GM19328 (cell line): ENCODE results near the gene TBC1D22A.

Experiments used
- ATAC-seq: cut with Tn5 transposase; IDR thresholded peaks from one replicate; pipeline ENCODE4 v1.9.1; 2021; ENCODE audit warnings: mild to moderate bottlenecking, moderate library complexity; ENCODE audit not compliant: unreplicated experiment

TBC1D22A gene

DNA sequence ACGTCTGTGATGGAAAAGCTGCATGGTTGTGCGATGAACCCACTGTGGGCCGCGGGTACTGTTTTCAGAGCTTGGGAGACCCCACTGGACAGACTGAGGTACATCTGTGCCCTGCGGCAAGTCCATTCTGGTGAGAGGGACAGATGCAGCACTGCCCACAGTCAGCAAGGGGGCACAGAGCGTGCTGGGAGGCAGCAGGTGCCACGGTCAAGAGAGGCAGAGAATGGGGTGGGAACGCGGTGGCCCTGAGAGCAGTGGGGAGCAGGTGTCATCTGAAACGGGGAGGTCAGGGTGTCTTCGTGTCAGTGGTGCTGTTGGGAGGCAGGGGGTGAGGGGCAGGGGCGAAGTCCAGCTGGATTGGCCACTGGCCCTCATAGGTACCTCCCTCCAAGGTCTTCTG, 32.0 kb downstream of the TBC1D22A start:
- ATAC-seq, result no peak

DNA sequence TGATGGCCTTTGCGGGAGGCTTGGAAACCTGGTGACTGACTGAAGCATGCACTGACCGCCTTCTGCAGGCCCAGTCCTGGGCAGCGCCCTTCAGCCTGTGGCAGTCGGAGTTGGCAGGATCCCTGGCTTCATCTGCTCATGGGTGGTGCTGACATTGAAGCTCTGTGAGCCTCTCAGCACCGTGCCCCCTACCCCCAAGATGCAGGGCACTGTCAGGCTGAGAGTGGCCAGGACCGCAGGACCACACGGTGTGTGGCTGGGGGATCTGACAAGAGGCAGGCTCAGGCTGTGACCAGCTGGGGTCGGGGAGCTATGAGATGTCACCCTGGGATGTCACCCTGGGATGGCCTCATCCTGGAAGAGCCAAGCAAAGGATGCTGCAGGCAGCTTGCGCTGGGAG, 32.7 kb downstream of the TBC1D22A start:
- no peak for ATAC-seq

DNA sequence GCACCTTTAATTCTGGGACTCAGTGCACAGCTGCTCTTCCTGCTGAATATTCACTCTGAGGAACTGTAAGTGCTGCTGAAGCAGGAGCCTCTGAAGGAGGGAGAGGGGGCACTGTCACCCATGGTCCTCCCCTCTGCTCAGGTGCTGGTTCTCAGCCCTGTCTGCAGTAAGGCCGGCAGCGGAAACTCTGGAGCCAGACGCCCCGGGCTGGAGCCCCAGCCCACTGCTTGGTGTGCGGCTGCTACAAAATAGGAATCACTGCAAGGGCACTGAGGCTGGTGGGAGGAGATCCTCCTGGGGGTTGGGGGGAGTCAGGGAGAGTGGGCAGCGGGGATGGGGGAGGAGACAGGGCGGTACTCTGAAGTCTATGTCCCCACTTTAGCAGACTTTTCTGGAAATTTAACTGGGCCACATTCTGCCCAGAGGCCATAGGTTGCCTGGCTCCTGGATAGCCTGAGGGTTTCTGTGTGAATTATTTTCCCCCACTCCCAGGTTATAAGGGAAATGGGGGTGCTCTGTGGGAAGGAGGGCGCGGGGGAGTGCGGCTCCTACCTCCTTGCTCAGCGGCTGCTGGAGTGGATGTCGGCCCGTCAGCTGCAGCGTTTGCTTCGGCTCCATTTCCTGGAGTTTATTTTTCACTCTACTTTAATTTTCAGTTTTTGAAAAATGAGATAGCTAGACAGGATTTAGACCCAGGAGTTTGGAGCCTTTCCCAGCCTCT, 33.6 kb downstream of the TBC1D22A start:
- no peak for ATAC-seq

DNA sequence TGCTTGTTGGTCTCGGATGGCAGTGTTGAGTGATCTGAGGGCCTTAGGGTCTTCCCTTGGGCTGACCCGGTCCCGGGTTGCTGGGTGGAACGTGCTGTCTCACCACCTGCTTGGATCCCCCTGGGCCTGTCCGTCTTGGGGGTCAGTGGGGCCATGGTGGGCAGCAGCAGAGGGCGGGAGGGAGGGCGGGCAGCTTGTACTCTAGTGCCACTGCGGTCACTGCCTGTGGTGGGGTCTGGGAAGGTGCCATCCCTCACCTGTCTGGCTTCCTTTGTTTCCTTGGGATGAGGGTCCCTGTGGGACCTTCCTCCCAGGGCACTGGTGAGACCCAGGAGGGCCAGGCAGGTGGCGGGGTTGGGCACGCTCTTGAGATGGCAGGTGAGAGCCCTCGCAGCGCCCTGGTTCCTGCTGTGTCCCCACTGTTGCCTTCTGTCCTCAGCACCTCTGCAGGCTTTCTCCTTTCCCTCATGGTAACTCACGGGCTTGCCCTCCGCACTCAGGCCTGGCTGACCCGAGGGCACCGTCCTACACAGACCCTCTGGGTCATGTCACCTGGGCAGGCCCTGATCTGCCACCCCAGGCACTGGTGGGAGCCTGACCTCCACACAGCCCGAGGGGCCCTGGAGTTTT, 34.2 kb downstream of the TBC1D22A start:
- no peak for ATAC-seq

DNA sequence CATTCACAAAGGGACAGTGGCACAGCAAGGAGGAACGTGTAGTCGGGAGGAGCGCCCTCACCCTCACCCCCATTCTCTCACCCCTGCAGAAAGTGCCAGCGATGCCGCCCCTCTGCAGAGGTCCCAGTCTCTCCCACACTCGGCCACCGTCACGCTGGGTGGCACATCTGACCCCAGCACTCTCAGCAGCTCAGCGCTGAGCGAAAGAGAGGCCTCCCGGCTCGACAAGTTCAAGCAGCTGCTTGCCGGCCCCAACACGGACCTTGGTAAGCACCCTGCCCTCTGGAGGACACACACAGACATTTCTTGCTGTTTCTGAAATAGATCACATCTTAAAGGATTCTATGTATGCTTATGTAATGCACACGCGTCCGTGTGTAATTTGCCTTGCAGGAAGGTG, 34.9 kb downstream of the TBC1D22A start:
- no peak for ATAC-seq

DNA sequence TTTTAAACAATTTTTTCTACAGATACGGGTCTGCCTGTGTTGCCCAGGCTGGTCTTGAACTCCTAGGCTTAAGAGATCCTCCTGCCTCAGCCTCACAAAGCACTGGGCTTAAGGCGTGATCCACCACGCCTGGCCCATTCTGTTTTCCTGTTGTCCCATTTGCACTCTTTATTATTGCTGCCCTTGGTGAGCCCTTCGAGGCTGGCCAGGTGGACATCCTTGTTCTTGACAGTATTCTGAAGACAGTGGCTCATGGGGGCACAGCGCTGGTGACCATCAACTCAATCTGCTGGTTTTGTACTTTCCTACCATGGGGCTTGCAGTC, 35.6 kb downstream of the TBC1D22A start:
- no peak for ATAC-seq

DNA sequence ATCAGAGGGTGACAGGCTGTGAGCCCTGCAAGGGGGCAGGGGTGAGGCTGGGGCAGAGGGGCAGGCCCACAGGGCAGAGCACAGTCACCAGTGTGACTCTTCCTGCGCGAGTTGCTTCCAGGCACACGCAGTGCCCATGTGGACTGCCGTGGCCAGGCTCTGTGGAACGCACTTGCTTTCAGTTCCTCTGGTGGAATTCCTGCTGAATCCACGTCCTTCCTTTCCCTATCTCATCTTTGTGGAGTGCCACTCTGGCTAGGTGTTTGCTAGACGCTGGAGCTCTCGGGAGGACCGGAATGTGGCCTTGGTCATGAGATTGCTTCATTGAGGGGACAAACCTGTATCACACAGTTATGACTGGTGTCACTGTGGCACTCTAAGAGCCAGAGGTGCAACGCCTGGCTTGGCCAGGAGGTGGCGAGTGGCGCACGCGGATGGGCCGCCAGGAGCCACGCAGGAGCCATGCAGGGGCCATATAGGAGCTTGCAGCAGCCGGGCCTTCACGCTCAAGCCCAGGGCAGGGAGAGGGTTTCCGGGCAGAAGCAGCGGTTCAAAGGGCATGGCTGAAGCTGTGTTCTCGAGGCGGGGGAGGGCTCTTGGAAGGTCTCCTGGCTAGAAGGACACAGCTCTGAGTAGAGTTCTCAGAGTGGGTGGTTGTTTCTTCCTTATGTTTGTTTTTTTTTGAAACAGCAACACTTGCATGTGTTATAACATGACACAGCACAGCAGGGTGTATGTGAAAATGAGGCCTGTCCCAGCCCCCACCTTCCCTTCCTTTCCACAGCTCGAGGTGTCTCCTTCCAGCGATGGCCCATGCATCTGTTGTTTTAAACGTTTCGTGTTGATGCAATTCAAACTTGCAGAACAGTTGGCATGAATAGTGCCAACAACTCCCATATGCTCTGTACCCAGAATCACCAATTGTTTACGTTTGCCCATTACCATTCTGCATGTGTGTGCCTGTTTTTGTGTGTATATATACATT, 36.2 kb downstream of the TBC1D22A start:
- ATAC-seq, result no peak

DNA sequence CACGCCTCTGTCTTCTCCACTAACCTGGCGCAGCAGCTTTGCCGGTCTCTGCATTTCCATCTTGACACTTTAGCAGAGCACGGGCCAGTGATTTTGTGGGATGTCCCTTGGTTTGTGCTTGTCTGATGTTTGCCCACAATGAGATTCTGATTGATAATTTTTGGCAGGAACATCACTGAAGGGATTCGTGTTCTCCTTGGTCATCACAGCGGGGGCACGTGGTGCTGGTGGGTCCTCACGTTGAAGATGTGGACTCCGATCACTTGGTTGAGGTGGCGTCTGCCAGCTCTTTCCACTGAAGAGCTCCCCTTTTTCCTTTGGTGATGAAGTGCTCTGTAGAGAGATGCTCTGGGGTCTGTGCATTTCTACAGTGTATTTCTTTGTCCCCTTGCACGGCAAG, 37.2 kb downstream of the TBC1D22A start:
- ATAC-seq, result no peak

DNA sequence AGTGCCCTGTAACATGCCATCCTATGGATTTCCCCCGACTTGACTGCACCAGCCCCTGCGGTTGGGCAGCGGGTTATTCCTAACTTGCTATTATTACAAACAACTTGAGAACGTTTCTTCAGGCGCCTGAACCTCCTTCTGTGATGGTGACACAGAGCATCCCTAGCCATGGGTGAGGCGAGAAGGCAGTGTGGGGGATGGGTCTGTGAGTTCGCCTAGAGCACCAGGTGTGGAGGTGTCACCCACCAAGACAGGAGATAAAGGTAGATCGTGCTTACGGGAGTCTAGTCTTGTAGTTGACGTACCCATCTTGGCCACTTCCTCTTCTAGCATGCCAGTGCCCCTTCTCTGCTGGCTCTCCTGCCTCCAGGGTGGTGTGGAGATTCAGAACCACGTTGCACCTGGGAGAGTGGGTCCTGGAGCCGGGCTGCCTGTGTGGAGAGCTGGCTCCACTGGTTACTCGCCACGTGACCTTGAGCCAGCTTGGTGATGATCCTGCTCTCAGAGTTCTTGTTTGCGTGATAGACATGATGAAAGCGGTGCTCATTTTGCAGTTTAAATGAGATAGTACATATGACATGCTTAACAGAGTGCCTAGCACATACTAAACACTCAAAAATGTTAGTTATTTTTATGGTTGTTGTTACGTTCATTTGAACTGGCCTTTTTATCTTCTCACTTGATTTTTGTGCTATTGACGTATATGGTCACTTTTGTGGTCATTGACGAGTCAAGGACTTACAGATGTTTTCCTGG, 37.8 kb downstream of the TBC1D22A start:
- no peak for ATAC-seq

DNA sequence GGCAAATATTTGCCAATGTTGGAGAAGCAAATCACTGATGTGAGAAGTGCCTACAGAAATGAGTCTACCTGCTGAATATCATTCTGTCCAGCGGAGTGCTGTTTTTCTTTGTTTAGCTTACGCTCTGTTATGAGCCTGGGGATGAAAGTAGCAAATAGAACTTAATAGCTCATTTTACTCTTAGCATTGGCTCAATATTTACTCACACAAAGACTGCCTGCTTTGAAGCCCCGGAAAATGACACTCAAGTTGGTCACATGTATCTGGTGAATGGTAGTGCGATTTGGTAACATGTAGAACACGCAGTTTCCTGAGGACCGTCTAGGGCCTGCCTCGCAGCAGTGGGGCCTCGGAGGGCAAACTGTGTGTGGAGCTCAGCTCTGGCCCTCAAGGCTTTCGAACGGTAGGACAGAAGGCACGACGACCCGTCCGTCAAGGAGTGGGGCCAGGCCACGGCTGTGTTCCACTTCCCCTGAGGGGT, 38.9 kb downstream of the TBC1D22A start:
- ATAC-seq, result no peak

DNA sequence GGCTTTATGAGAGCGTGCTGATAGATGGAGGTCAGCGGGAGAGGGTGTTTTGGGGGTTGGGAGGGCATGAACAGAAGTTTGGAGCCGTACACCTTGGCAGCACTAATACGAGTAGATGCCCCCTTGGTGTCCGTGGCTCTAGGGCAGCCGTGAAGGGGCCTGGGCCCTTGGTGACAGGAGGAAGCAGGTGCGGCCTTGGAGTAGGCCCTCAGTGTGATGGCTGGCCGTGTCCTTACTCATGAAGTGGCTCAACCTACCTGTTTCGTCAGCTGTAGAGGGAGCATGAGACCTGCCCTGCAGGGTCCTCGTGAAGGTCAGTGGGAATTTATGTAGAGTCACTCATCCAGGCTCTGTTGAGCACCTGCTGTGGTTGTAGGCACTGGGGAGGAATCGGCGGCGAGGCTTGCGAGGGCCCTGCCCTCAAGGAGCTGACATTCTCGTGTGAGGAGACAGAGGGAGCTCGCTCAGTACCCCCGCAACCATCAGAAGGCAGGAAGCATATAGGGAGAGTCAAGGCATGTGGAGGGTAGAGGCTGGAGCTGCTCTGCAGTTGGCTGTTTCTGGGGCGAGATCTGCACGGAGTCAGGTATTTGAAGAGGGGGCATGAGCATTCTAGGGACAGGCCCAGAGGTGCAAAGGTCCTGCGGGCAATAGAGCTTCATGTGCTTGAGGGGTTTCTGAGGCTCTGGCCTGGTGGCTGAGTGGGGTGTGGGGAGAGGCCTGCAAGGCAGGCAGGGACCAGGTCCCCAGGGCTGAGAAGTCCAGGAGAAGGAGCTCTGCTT, 39.6 kb downstream of the TBC1D22A start:
- no peak for ATAC-seq

DNA sequence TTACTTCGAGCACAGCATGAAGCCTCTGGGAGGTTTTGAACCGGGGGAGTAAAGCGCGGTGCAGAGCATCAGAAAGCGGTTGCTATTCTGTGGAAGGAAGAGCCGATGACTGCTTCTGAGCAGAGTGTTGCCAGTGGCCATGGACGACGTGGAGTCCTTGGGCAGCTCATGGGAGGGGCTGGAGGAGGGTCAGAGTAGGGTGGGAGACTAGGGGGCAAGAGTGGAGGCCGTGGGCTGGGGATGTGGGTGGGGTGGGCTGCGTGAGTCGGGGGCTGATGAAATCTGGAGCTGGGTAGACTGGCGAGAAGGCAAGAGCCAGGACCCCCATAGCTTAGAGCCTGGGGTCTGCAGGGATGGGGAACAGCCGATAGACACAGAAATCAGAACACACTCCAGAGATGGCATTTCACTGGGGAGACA, 40.2 kb downstream of the TBC1D22A start:
- no peak for ATAC-seq

DNA sequence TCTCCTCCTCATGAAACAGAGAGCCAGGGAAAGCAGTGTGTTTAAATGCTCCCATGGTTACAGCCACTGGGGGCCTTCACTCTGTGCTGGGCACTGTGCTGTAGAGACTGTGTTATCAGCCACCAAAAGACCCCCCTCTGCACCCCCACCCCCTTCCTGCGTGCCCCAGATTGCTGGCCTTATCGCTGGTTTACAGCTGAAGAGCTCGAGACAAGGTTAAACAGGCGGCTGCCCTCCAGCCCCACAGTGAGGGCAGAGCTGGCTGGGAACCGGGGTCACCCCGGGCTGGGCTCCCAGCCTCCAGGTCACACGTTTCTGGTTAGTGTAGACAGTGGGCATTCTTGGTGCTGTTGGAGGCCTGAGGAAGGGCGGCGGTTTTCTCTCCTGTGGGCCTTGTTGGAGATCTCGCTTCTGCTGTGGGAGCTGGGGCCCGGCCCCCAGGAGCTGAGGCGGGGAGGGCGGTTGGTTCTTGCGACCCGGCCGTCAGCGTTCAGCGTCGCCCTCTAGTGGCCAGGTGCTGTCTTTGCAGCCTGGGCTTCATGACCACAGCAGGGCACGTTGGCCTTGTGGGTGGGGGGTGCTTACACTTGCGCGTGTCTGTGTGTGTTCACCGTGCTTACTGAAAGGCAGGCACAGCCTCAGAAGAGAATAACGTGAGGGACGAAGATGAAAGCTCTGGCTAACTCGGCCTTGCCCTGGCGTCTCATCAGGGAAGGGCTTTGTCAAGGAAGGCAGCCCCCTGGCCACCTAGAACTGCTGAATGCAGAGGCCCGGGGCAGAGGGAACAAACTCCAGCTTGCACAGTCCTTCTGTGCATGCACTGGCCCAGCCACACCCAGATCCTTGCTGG, 40.8 kb downstream of the TBC1D22A start:
- ATAC-seq, result no peak

DNA sequence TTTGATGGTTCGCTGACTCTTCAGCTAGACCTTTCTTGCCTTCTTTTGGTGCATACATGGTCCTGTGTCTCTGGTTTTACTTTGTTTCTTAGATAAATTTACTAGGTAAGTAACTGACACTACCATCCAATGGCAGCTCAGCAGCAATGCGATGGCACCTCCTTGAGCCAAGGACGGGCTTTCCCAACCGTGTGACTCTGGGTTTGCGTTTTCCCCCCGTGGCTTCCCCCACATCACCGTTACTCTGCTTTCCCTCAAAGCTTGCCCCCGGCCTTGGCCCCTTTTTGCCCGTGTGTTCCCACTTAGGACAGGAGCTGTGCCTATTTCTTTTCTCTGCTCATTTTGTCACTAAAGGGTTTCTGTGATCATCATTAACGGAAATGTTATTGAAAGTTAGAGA, 41.5 kb downstream of the TBC1D22A start:
- ATAC-seq, result no peak

DNA sequence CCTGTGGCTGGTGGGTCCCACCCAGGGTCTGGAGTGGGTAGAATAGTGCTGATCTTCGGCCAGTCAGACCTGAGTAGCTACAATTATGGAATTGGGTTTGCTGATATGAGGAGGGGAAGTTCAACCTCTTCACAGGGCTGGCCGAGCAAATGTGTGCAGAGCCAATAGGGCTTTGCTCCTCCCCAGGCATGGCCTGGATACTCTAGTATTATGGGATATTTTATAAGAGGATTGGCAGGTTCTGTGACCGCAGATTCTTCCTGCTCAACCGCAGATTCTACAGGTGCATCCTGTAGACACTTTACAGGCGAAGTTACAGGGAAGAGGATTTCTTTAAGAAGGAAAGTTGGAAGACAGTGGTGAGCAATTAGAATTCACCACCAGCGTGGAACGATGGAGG, 44.3 kb downstream of the TBC1D22A start:
- no peak for ATAC-seq

DNA sequence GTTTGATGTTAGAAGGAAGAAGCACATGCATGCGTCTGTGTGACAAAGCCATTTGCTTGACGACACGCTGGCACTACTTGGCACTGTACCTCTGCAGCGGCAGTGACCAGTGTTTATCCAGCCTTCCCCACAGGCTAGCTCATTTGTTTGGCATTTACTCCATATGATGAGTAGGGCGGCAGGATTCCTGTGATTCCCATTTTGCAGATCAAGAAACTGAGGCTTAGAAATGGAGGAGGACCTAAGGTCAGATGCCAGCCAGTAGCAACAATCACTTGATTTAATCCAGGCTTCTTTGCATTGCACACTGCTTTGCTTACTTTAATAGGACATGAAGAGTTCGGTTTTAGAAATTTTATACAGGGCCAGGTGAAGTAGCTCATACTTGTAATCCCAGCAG, 45.0 kb downstream of the TBC1D22A start:
- ATAC-seq, result no peak

DNA sequence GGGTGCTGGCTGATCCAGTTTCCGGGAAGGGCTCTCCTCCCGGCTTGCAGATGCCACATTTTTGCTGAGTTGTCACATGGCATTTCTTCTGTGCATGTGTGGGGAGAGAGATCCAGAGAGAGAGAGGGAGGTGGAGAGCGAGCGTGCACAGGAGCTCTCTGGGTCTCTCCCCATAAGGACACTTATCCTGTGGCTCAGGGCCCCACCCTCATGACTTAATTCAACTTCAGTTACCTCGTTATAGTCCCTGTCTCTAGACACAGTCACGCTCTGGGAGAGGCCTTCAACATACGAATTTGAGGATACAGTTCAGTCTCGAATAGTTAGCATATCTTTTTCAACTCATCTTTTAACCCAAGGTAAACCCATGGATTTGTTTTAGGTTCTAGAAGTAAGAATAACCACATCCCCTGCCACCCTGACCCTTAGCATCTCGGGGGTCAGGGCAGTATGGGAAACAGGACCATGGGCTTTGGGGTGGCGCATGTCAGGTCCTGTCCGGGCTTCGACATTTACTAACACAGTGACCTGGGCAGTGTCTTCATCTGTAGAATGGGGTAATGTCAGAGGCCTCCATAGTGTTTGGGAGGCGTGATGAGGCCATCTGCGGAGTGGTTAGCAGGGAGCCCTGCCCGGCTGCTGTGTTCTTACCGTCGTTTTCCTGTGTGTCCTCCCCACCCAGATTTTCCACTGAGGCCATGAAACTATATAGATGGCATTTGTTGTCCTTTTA, 46.9 kb downstream of the TBC1D22A start:
- no peak for ATAC-seq
